ENCODE data around the gene PRPF38A. TPM values are rescaled to one million over a fixed set of nuclear protein-coding genes. Genes with fewer than 3 reads are reported as not detected.

Gene PRPF38A
- total RNA-seq, 1 experiment from 2014 or later: 15.2 TPM

DNA sequence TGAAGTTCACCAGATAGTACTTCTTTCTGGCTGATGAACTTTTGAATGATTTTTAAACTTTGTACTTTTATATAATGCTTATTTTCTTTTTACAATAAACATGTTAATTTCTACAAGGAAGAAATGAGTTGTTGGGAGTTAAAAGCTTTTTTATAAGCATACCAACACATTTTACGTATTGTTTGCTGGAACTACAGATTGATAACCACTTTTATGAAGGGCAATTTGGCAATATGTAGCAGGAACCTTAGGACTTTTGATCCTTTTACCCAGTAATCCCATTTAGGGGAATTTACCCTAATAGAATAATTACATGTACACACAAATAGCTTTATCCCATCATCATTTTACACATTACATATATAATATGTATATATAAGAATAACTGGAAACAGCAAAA, 16.3 kb downstream of the PRPF38A start:
- no TSS peak for BruUV-seq (replicated peaks)
- H3K4me1 ChIP-seq (ENCODE audit: insufficient read depth, low read length): peaks cover 4% of the 10 kb centered on the region; the same call in 1 of the 2 replicates
- no peaks in the 10 kb centered on the region for H3K27me3 ChIP-seq (ENCODE audit: low read length)
- no peaks in the 10 kb centered on the region for H3K9me3 ChIP-seq (ENCODE audit: low read length)
- H3F3A ChIP-seq (ENCODE audit: low read length, unreplicated experiment): no peaks in the 10 kb centered on the region
- no peak overlapping the region for H3K4me3 ChIP-seq (ENCODE audit: low read length)
- DNase-seq (no peak), ATAC-seq (no peak)
- ChIA-PET CTCF (no interaction called here), POLR2A (ENCODE audit: unreplicated experiment) (no interaction called here)
- no peak overlapping the region for H2AFZ ChIP-seq (ENCODE audit: low read length)
- no peak overlapping the region for H3K4me2 ChIP-seq (ENCODE audit: low read length)
- peaks cover 60% of the 10 kb centered on the region; the same call in 1 of the 2 replicates for H3K36me3 ChIP-seq (ENCODE audit: low read depth, low read length)
- intact Hi-C loops (cut with micrococcal nuclease): no loop called here
- H3K9me2 ChIP-seq (replicated peaks; ENCODE audit: low read length): no peaks in the 10 kb centered on the region
- H4K20me1 ChIP-seq (ENCODE audit: low read length): no peaks in the 10 kb centered on the region
- TF ChIP-seq, protein P1, sequence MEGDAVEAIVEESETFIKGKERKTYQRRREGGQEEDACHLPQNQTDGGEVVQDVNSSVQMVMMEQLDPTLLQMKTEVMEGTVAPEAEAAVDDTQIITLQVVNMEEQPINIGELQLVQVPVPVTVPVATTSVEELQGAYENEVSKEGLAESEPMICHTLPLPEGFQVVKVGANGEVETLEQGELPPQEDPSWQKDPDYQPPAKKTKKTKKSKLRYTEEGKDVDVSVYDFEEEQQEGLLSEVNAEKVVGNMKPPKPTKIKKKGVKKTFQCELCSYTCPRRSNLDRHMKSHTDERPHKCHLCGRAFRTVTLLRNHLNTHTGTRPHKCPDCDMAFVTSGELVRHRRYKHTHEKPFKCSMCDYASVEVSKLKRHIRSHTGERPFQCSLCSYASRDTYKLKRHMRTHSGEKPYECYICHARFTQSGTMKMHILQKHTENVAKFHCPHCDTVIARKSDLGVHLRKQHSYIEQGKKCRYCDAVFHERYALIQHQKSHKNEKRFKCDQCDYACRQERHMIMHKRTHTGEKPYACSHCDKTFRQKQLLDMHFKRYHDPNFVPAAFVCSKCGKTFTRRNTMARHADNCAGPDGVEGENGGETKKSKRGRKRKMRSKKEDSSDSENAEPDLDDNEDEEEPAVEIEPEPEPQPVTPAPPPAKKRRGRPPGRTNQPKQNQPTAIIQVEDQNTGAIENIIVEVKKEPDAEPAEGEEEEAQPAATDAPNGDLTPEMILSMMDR (conservative IDR thresholded peaks at IDR 0.05; ENCODE audit: low read depth, low read length): no peak
- TF ChIP-seq EZH2phosphoT487 (IDR thresholded peaks at IDR 0.05; ENCODE audit: borderline replicate concordance, low read length): no peak
- no peak for TF ChIP-seq EZH2 (IDR thresholded peaks at IDR 0.05; ENCODE audit: low read length, unreplicated experiment)
- H3K79me2 ChIP-seq (ENCODE audit: low read length): no peaks in the 10 kb centered on the region
- H3K9ac ChIP-seq (ENCODE audit: low read length): no peak overlapping the region
- no peak overlapping the region for H3K27ac ChIP-seq (ENCODE audit: low read length)

DNA sequence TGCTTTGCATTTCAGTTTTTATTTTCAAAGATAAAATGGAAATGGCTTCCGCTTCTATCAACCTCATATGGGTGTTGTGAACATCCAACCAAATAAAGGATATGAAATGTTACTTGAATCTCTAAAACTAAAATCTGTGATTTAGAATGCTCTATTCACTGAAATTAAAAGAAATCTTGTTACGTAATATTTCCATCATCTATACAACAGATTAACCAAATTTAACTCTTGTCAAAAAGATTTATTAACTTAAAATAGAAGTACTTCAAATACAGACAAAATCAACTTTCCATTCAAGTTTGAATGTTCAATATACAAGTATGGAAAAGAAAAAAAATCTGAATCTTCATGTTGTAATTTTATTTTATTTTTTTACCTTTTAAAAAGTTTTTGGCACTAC, 18.7 kb downstream of the PRPF38A start:
- H3K9me2 ChIP-seq (replicated peaks; ENCODE audit: low read length): no peaks in the 10 kb centered on the region
- no peaks in the 10 kb centered on the region for H3K79me2 ChIP-seq (ENCODE audit: low read length)
- no peak overlapping the region for H3K4me3 ChIP-seq (ENCODE audit: low read length)
- no peaks in the 10 kb centered on the region for H3F3A ChIP-seq (ENCODE audit: low read length, unreplicated experiment)
- ChIA-PET CTCF (no interaction called here), POLR2A (ENCODE audit: unreplicated experiment) (no interaction called here)
- TF ChIP-seq EZH2 (IDR thresholded peaks at IDR 0.05; ENCODE audit: low read length, unreplicated experiment) (no peak), EZH2phosphoT487 (IDR thresholded peaks at IDR 0.05; ENCODE audit: borderline replicate concordance, low read length) (no peak)
- TF ChIP-seq, protein P1 (conservative IDR thresholded peaks at IDR 0.05; ENCODE audit: low read depth, low read length): no peak
- BruUV-seq (replicated peaks): no TSS peak
- no peak for ATAC-seq
- no peak overlapping the region for H3K4me2 ChIP-seq (ENCODE audit: low read length)
- no peak overlapping the region for H3K27ac ChIP-seq (ENCODE audit: low read length)
- peaks cover 14% of the 10 kb centered on the region; the same call in 1 of the 2 replicates for H3K4me1 ChIP-seq (ENCODE audit: insufficient read depth, low read length)
- peaks cover 42% of the 10 kb centered on the region; the same call in 1 of the 2 replicates for H3K36me3 ChIP-seq (ENCODE audit: low read depth, low read length)
- no peaks in the 10 kb centered on the region for H3K9me3 ChIP-seq (ENCODE audit: low read length)
- no peaks in the 10 kb centered on the region for H3K27me3 ChIP-seq (ENCODE audit: low read length)
- H2AFZ ChIP-seq (ENCODE audit: low read length): no peak overlapping the region
- intact Hi-C loops (cut with micrococcal nuclease): no loop called here
- H4K20me1 ChIP-seq (ENCODE audit: low read length): no peaks in the 10 kb centered on the region
- H3K9ac ChIP-seq (ENCODE audit: low read length): no peak overlapping the region
- DNase-seq: no peak

DNA sequence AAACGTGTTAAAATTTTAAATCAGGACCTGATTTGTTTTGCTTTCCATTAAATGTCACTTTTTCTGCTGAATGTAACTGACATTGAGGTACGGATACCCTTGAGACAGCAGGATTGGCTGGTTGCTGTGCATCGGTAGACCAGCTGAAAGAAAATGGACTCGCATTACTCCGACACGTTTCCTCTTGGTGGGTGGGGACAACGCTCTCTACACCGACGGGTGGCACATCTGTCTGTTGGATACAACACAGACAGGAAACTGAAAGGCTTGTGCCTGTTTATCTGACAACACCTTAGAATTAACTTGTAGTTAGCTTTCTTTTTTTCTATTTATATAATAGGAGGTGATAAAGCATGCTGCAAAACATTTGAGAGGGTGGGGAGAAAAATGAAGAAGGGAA, 19.4 kb downstream of the PRPF38A start:
- H3F3A ChIP-seq (ENCODE audit: low read length, unreplicated experiment): no peaks in the 10 kb centered on the region
- H3K4me1 ChIP-seq (ENCODE audit: insufficient read depth, low read length): peaks cover 14% of the 10 kb centered on the region; the same call in 1 of the 2 replicates
- H3K4me3 ChIP-seq (ENCODE audit: low read length): no peak overlapping the region
- no peaks in the 10 kb centered on the region for H3K27me3 ChIP-seq (ENCODE audit: low read length)
- TF ChIP-seq EZH2 (IDR thresholded peaks at IDR 0.05; ENCODE audit: low read length, unreplicated experiment): no peak
- no peak for TF ChIP-seq EZH2phosphoT487 (IDR thresholded peaks at IDR 0.05; ENCODE audit: borderline replicate concordance, low read length)
- TF ChIP-seq, protein P1 (conservative IDR thresholded peaks at IDR 0.05; ENCODE audit: low read depth, low read length): no peak
- H3K36me3 ChIP-seq (ENCODE audit: low read depth, low read length): peaks cover 35% of the 10 kb centered on the region; the same call in 1 of the 2 replicates
- BruUV-seq (replicated peaks): no TSS peak
- no peak for DNase-seq
- no peaks in the 10 kb centered on the region for H3K9me3 ChIP-seq (ENCODE audit: low read length)
- intact Hi-C loops (cut with micrococcal nuclease): no loop called here
- POLR2A ChIA-PET (ENCODE audit: unreplicated experiment): no interaction called here
- no peaks in the 10 kb centered on the region for H3K79me2 ChIP-seq (ENCODE audit: low read length)
- no peak overlapping the region for H3K4me2 ChIP-seq (ENCODE audit: low read length)
- no peak overlapping the region for H2AFZ ChIP-seq (ENCODE audit: low read length)
- no peak overlapping the region for H3K27ac ChIP-seq (ENCODE audit: low read length)
- ATAC-seq: no peak
- CTCF ChIA-PET: interaction anchor here (0.5 kb wide), 1 partner anchor 632 kb away, joined by 5 read pairs; no protein-coding TSS in a partner anchor
- no peak overlapping the region for H3K9ac ChIP-seq (ENCODE audit: low read length)
- H3K9me2 ChIP-seq (replicated peaks; ENCODE audit: low read length): no peaks in the 10 kb centered on the region
- H4K20me1 ChIP-seq (ENCODE audit: low read length): no peaks in the 10 kb centered on the region
